Lung (tissue), 12 donors: Measurements from ENCODE around the gene DCTD. TPM values are rescaled to one million over a fixed set of nuclear protein-coding genes. Genes with fewer than 3 reads are reported as not detected.
A peak's percentile ranks its signal among the peaks of the same experiment; 100 is the strongest.

Source experiments
- ATAC-seq: fragments of 200-7000 bp; cut with Tn5 transposase; one replicate; pipeline ENCODE4 v1.9.1; 2020; ENCODE audit warnings: moderate number of reproducible peaks; ENCODE audit not compliant: insufficient read depth, low FRiP score
- DNase-seq, 3 donors: peaks; one replicate each; pipeline ENCODE4 v3.0.0-alpha.2; 2013 to 2017
- H3K27ac ChIP-seq, 2 donors: one replicate each; pipeline ENCODE4 v1.5.1; 2013; ENCODE audit warnings: mild to moderate bottlenecking in 2 of 2, moderate library complexity in 2 of 2, control low read depth in 1 of 2, inconsistent platforms in 1 of 2, low read depth in 1 of 2, low read length in 1 of 2
- H3K27me3 ChIP-seq, 3 donors: one replicate each; pipeline ENCODE4 v1.5.1; 2013; ENCODE audit warnings: low read length in 2 of 3; ENCODE audit not compliant: control insufficient read depth in 3 of 3, insufficient read depth in 3 of 3
- H3K36me3 ChIP-seq, 4 donors: one replicate each; pipeline ENCODE4 v1.5.1; 2013; ENCODE audit warnings: low read length in 4 of 4, mild to moderate bottlenecking in 1 of 4, moderate library complexity in 1 of 4; ENCODE audit not compliant: control insufficient read depth in 4 of 4, insufficient read depth in 4 of 4
- H3K4me1 ChIP-seq, 5 donors: one replicate each; pipeline ENCODE4 v1.5.1; 2013; ENCODE audit warnings: low read length in 5 of 5, mild to moderate bottlenecking in 2 of 5, moderate library complexity in 1 of 5; ENCODE audit not compliant: control insufficient read depth in 5 of 5, insufficient read depth in 5 of 5
- H3K4me3 ChIP-seq: one replicate; pipeline ENCODE4 v1.5.1; 2013; ENCODE audit warnings: mild to moderate bottlenecking, control low read depth, moderate library complexity
- H3K9ac ChIP-seq, 2 donors: one replicate each; pipeline ENCODE4 v1.5.1; 2013; ENCODE audit warnings: low read length in 2 of 2, control low read depth in 1 of 2; ENCODE audit not compliant: insufficient read depth in 1 of 2
- H3K9me3 ChIP-seq, 4 donors: one replicate each; pipeline ENCODE4 v1.5.1; 2013; ENCODE audit warnings: low read length in 3 of 4, mild to moderate bottlenecking in 1 of 4, moderate library complexity in 1 of 4; ENCODE audit not compliant: control insufficient read depth in 4 of 4, insufficient read depth in 3 of 4
- WGBS, 2 donors: extraction: QIAGEN DNeasy Blood & Tissue Kit; methylation state at CpG; one replicate each; pipeline ENCODE4 v1.1.7; 2013; 5-methylcytosine and 5-hydroxymethylcytosine counted together
- polyA plus RNA-seq, 2 donors: library from polyadenylated mRNA; stranded (reverse); fragments of 200-250 nt; gene quantifications; one replicate each; pipeline ENCODE4 v1.2.1, GENCODE V29; 2013
- total RNA-seq, 2 donors: library from RNA; depleted of rRNA in 1 of 2; stranded (reverse); fragments of >200 nt in 1 of 2; gene quantifications; one replicate each; pipeline ENCODE4 v1.2.1, GENCODE V29; 2014 to 2021
- TF ChIP-seq, protein P1 (sequence below): IDR thresholded peaks from 2 replicates; pipeline ENCODE4 v1.5.1; 2012; ENCODE audit warnings: mild to moderate bottlenecking; ENCODE audit errors: control extremely low read depth, extremely low read depth
- donor health status: control.
- donor health status: control.
- donor health status: Bipolar disorder and iron deficiency.
- donor health status: healthy.
- donor health status: DM: yes; HTN: yes; CAD: no.

The DCTD gene
- total and polyA plus RNA-seq, 4 donors, result 52.6 to 80.4 (median 68.3) TPM

DNA sequence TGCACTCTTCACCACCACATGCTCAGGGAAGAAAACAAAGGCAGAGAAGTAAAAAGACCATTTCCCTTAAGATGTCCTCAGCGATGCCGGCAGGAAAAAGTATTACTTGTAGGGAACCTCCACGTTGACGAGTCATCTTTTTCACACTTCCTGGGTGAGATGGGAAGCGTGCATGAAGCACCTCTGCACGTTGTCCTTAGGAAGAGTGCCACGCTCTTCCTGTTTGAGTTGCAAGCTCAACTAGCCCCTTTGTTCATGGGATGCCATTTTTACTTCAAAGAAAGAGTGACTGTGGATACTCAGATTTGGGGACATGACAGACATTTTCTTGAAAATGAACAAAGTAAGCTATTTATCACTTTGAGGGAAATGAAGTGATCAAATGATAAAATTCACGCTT lies 33.8 kb downstream of the DCTD start:
- TF ChIP-seq, protein P1, sequence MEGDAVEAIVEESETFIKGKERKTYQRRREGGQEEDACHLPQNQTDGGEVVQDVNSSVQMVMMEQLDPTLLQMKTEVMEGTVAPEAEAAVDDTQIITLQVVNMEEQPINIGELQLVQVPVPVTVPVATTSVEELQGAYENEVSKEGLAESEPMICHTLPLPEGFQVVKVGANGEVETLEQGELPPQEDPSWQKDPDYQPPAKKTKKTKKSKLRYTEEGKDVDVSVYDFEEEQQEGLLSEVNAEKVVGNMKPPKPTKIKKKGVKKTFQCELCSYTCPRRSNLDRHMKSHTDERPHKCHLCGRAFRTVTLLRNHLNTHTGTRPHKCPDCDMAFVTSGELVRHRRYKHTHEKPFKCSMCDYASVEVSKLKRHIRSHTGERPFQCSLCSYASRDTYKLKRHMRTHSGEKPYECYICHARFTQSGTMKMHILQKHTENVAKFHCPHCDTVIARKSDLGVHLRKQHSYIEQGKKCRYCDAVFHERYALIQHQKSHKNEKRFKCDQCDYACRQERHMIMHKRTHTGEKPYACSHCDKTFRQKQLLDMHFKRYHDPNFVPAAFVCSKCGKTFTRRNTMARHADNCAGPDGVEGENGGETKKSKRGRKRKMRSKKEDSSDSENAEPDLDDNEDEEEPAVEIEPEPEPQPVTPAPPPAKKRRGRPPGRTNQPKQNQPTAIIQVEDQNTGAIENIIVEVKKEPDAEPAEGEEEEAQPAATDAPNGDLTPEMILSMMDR, result no peak
- WGBS, 2 donors, result 87 to 95% methylated on average over 8 of the region's 8 CpGs
- peaks cover 3 to 24% (median 7%) of the 10 kb centered on the region in 5 donors for H3K4me1 ChIP-seq
- no peak overlapping the region for H3K9ac ChIP-seq
- no peak overlapping the region for H3K4me3 ChIP-seq
- H3K9me3 ChIP-seq, result peaks cover 0 to 7% (median 1%) of the 10 kb centered on the region in 4 donors
- H3K36me3 ChIP-seq, result peaks cover 8 to 12% (median 9%) of the 10 kb centered on the region in 4 donors
- DNase-seq (no peak), ATAC-seq (no peak)
- H3K27me3 ChIP-seq, result no peaks in the 10 kb centered on the region
- H3K27ac ChIP-seq, result no peak overlapping the region

DNA sequence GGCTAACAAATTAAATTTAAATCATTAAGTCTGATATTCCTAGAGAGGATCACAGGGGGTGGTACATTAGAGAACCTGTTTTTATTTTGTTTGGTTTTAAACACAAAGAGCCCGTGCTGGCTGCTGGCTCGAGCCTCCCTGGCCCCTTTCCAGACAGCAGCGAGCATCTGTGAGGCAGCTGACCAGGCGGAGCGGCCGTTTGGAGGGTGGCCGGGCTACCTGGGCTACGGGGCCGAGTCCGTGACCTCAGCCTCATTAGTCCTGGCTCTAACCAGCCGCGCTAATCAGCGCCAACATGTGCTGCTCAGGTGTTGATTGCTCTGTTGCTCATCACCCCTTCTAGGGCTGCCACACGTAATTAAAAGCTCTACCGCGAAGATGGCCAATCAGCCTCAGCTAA lies 35.3 kb downstream of the DCTD start:
- no peak for ATAC-seq
- WGBS, 2 donors, result 88 to 90% methylated on average over 16 of the region's 16 CpGs

DNA sequence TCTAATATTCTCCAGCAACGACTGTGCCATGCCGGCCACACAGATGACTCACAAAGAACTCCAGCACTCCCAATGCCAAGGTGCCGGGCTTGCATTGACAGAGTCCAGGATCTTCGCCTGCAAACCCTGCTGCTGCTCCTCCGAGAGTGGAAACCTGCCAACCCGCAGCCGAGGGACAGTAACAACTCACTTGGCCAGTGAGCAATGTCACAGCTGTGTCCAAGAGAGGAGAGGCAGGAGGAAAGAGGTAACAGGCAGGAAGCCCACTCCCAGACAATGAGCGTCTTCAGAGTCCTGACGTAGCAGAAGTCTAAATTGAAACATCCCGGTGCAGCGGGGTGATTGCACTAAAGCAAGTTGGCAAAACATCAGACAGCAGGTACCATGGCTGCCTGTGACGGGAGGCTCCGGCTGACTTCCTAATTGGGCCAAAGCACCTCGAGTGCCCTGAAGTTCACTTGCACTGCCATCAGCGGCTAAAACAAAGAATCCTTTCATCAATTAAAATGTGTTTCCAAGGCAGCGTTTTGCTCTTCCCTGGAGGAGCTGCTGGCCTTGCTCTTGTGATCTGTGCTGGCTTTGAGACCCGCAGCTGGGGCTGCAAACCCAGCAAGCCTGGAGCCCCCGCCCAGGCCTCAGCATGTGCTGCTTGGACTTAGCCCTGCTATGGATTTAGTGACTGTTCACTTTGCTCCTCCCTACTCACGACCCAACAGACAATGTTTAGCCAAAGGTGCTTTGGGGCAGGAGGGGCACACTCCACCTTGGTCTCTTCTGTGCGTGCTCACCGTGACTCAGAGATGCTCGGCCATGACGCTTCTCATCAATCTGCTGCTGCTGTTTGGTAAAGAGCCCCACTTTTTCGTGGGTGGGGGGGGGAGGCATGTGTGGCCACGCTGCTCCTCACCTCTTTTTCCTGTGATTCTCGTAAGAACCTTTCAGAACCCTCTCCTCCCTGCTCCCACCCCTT lies 36.5 kb downstream of the DCTD start:
- ATAC-seq (no peak), DNase-seq (peak; percentile 38 to 73 (median 51))
- no peaks in the 10 kb centered on the region for H3K27me3 ChIP-seq
- no peak overlapping the region for H3K4me3 ChIP-seq
- 68 to 83% methylated on average over 26 of the region's 26 CpGs for WGBS, 2 donors
- no peak overlapping the region for H3K27ac ChIP-seq
- H3K9me3 ChIP-seq, result peaks cover 0 to 7% (median 1%) of the 10 kb centered on the region in 4 donors
- H3K36me3 ChIP-seq, result peaks cover 5 to 12% (median 7%) of the 10 kb centered on the region in 4 donors
- TF ChIP-seq, protein P1, result no peak
- peaks cover 3 to 16% (median 7%) of the 10 kb centered on the region in 5 donors for H3K4me1 ChIP-seq
- no peak overlapping the region for H3K9ac ChIP-seq

More for the DNA sequence above, 35.3 kb downstream of the DCTD start:
- TF ChIP-seq, protein P1, result no peak
- Histone ChIP-seq H3K9me3 (peaks cover 0 to 7% (median 1%) of the 10 kb centered on the region in 4 donors), H3K9ac (no peak overlapping the region), H3K36me3 (peaks cover 6 to 12% (median 8%) of the 10 kb centered on the region in 4 donors), H3K27me3 (no peaks in the 10 kb centered on the region), H3K4me1 (peaks cover 3 to 24% (median 7%) of the 10 kb centered on the region in 5 donors), H3K27ac (no peak overlapping the region), H3K4me3 (no peak overlapping the region)
- DNase-seq, result peak; percentile 41 to 63 (median 46)
